ENCODE results near the gene LTA. TPM values are rescaled to one million over a fixed set of nuclear protein-coding genes. Genes with fewer than 3 reads are reported as not detected.
A peak's percentile ranks its signal among the peaks of the same experiment; 100 is the strongest.

LTA gene
- total and polyA plus RNA-seq, 2 donors (not counting 1 experiment from before 2014, with no cell fraction given), result 8.6 to 8.8 TPM

- Histone ChIP-seq H3K36me3 (replicated peaks in 1 of 2; ENCODE audit: control extremely low read depth in 1 of 2, control insufficient read depth in 1 of 2, extremely low read depth in 1 of 2, insufficient read depth in 2 of 2, low read length in 1 of 2) (peaks cover 4 to 26% of the 10 kb centered on the region in 2 experiments), H3K9ac (ENCODE audit: low read length) (peak overlapping the region; percentile 90), H3K27ac (ENCODE audit: low read length in 2 of 2) (peak overlapping the region; percentile 97 to 99), H4K20me1 (ENCODE audit: control insufficient read depth, insufficient read depth, low read length, poor library complexity, severe bottlenecking) (peaks cover 6% of the 10 kb centered on the region), H3K79me2 (ENCODE audit: control insufficient read depth, insufficient read depth, low read length) (peaks cover 19% of the 10 kb centered on the region), H3K27me3 (replicated peaks in 1 of 4; ENCODE audit: control extremely low read depth in 1 of 4, control insufficient read depth in 3 of 4, insufficient read depth in 4 of 4, low read length in 3 of 4) (no peaks in the 10 kb centered on the region), H3K4me3 (ENCODE audit: control extremely low read depth in 1 of 5, extremely low read depth in 1 of 5, insufficient read depth in 1 of 5, low read depth in 2 of 5, low read length in 4 of 5) (peak overlapping the region; percentile 8 to 90 (median 84)), H2AFZ (ENCODE audit: insufficient read depth, low read depth, low read length, poor library complexity, severe bottlenecking) (peak overlapping the region; percentile 76), H3K4me1 (ENCODE audit: control insufficient read depth in 2 of 2, insufficient read depth in 2 of 2, low read length in 2 of 2) (peaks cover 26 to 35% of the 10 kb centered on the region in 2 donors), H3K9me3 (ENCODE audit: control extremely low read depth in 1 of 3, control insufficient read depth in 2 of 3, insufficient read depth in 1 of 3, low read length in 2 of 3) (peaks cover 0 to 6% (median 0%) of the 10 kb centered on the region in 3 donors), H3K4me2 (replicated peaks; ENCODE audit: low read depth, low read length, poor library complexity, severe bottlenecking) (peak overlapping the region; percentile 90)
- ATAC-seq (ENCODE audit: low read depth), result peak; percentile 84
- intact Hi-C loops (cut with micrococcal nuclease), result loop anchor here (1.0 to 5.0 kb wide), 9 partner anchors 22 to 337 kb away; partner anchors contain the start of genes BAG6, EHMT2, LSM2 and NELFE
- H3K9me3 Mint-ChIP-seq (ENCODE audit: insufficient read depth), result no peaks in the 10 kb centered on the region
- H3K4me3 Mint-ChIP-seq, result peak overlapping the region; percentile 86
- ChIA-PET POLR2A (interaction anchor here (0.6 to 1.7 kb wide), 9 partner anchors 32 to 215 kb away, joined by 3 to 7 read pairs (median 5); partner anchors contain the start of genes ATP6V1G2, BAG6, C6orf47 and DDX39B), CTCF (interaction anchor here (0.8 to 2.3 kb wide), 3 partner anchors 22 to 69 kb away, joined by 5 to 9 read pairs (median 5); partner anchors contain the start of gene NCR3)
- no peaks in the 10 kb centered on the region for H3K27me3 Mint-ChIP-seq
- peaks cover 45% of the 10 kb centered on the region for H3K4me1 Mint-ChIP-seq
- TF ChIP-seq CTCF (IDR thresholded peaks at IDR 0.05) (no peak), EZH2 (IDR thresholded peaks at IDR 0.05; ENCODE audit: borderline replicate concordance, insufficient read depth, low read depth, low read length, poor library complexity, severe bottlenecking) (no peak)
- DNase-seq, result peak; percentile 99
- 0% methylated on average over 44 of the region's 50 CpGs for WGBS (ENCODE audit: insufficient coverage)
- H3K27ac Mint-ChIP-seq, result peak overlapping the region; percentile 95
Measured at GRCh38 chr6:31619805-31620585, 47.9 kb downstream of the LTA start.

Measured in B cell (primary cell).